T-helper 2 cell (primary cell): Measurements from ENCODE around the gene RIPOR1.
"Not testable (repeated sequence)": the region's sequence is repeated elsewhere in the genome, so short reads cannot be mapped to it uniquely, and the experiment has no call there.

ENCODE experiments used
- DNase-seq, 5 experiments: peaks; one replicate each; pipeline versions ENCODE4 v3.0.0 to v3.0.0-alpha.2; 2012 to 2022
- total RNA-seq, 2 donors: gene quantifications; one replicate each; lab custom pipeline; 2026; lab: John Stamatoyannopoulos, UW

Gene RIPOR1, protein sequence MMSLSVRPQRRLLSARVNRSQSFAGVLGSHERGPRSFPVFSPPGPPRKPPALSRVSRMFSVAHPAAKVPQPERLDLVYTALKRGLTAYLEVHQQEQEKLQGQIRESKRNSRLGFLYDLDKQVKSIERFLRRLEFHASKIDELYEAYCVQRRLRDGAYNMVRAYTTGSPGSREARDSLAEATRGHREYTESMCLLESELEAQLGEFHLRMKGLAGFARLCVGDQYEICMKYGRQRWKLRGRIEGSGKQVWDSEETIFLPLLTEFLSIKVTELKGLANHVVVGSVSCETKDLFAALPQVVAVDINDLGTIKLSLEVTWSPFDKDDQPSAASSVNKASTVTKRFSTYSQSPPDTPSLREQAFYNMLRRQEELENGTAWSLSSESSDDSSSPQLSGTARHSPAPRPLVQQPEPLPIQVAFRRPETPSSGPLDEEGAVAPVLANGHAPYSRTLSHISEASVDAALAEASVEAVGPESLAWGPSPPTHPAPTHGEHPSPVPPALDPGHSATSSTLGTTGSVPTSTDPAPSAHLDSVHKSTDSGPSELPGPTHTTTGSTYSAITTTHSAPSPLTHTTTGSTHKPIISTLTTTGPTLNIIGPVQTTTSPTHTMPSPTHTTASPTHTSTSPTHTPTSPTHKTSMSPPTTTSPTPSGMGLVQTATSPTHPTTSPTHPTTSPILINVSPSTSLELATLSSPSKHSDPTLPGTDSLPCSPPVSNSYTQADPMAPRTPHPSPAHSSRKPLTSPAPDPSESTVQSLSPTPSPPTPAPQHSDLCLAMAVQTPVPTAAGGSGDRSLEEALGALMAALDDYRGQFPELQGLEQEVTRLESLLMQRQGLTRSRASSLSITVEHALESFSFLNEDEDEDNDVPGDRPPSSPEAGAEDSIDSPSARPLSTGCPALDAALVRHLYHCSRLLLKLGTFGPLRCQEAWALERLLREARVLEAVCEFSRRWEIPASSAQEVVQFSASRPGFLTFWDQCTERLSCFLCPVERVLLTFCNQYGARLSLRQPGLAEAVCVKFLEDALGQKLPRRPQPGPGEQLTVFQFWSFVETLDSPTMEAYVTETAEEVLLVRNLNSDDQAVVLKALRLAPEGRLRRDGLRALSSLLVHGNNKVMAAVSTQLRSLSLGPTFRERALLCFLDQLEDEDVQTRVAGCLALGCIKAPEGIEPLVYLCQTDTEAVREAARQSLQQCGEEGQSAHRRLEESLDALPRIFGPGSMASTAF
- total RNA-seq = 8.3 to 12.2 reads per million in 2 donors

- peak in 4 of 5 experiments; percentile 18 to 46 (median 34) for DNase-seq
These were observed at the start of gene RIPOR1 for GRCh38 chr16:67528222-67528869. Gene RIPOR1, plus strand, starts transcription at chr16:67528829. Its CDS starts 9,618 bp downstream, at chr16:67538447.

- DNase-seq = peak; percentile 98
These were observed 47.6 kb upstream of the RIPOR1 start, which contains the start of gene ATP6V0D1 for GRCh38 chr16:67480833-67481560. Gene ATP6V0D1, minus strand, starts transcription at chr16:67481157. Its CDS starts 71 bp downstream, at chr16:67481086.

- peak in 3 of 5 experiments; percentile 5 to 67 (median 37) for DNase-seq
These were observed 46.9 kb upstream of the RIPOR1 start for GRCh38 chr16:67481561-67482232.

- DNase-seq = peak in 1 of 5 experiments; percentile 33
These were observed 46.2 kb upstream of the RIPOR1 start for GRCh38 chr16:67482233-67482924.

- DNase-seq = no peak
These were observed 45.5 kb upstream of the RIPOR1 start, which contains the start of gene AGRP for GRCh38 chr16:67483150-67483549. Gene AGRP, minus strand, starts transcription at chr16:67483547. Its CDS starts 149 bp downstream, at chr16:67483398.

GRCh38 chr16:67483731-67484525 lies 44.7 kb upstream of the RIPOR1 start:
- no peak for DNase-seq

- no peak for DNase-seq
These were observed 41.8 kb upstream of the RIPOR1 start for GRCh38 chr16:67486805-67487204.

GRCh38 chr16:67487561-67487960 lies 41.1 kb upstream of the RIPOR1 start:
- DNase-seq = not testable (repeated sequence)

GRCh38 chr16:67489401-67490083 lies 39.1 kb upstream of the RIPOR1 start:
- DNase-seq = no peak

DNA sequence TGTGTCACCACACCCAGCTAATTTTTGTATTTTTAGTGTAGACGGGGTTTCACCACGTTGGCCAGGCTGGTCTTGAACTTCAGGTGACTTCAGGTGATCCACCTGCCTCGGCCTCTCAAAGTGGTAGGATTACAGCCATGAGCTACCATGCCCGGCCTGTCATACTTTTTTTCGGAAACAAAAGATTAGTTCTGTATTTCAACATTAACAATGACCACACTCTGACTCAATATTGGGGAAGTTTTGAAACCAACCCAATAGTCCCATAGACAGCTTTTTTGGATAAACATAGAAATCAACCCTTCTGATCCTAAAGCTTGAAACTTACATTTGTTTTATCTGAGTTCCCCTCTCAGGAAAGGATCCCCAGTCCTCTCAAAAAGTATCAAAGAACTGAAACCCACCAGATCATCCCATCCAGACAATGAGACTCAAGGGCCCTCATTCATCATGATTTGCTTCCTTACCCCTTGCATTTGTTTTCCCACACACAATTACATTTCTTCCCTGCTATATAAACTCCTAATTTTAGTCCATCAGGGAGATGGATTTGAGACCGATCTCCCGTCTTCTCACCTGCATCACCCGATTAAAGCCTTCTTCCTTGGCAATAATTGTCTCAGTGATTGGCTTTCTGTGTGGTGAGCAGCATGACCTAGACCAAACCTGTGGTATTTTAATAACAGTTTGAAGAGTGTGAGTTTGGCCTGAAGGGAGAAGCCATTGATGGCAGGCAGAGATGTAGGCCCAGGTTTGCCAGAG lies 38.1 kb upstream of the RIPOR1 start:
- DNase-seq = no peak

DNA sequence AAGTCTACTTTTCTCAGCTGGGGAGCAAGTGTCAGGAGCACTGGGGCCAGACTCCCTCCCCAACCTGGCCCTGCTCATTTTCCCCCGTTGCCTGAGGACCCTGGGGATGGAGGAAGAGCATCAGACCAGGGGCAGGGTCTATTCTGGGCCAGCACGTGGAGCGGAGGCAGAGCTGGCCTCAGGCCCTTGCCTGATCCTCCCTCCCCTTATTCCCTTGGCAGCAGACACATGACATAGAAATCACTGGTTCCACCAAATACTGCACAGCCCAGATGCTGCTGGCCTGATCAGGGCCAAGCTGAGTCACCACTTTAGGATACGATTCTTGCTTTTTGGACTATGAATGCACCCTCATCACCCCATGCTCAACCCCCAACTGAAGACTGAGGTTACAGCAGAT lies 29.5 kb upstream of the RIPOR1 start:
- no peak for DNase-seq

DNA sequence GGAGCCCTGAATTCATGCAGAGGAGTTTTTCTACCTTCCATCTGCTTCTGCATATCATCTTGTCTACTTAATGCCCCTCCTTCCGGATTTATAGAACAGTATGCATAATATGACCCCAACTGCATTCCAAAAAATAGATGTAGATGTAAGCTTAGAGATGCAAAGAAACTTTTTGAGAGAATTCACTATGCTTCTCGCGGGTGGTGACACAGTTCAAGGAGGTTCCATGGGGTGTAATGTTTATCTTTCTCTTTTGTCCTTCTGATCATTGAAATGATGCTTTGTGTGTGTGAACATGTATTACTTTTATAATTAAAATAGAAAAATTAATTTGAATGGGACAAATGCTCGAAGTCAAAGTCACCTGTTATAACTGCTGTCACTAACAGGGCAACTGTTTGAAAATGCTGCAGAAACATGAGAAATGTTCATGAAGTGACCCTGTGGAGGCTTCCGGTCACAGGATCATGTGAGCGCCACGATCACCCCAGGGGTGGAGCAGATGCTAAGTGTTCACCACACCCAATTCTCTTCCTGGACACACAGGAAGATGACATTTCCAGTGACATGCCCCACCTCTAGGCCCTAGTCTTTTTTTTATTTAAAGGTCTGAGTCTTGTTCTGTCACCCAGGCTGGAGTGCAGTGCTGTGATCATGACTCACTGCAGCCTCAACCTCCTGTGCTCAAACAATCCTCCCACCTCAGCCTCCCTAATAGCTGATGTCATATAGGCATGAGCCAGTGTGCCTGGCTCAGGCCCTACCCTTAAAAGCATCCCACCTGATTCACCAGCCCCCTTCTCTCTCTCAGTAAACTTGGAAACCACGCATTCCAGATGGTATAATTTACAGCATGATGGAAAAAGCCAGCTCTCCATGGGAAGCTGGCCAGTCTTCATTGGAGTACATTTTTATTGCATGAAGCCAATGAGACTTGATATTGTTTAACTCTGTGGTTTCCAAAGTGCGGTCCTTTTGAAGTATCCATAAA lies 24.3 kb upstream of the RIPOR1 start:
- peak in 2 of 5 experiments; percentile 37 to 85 for DNase-seq

- DNase-seq = no peak
These were observed 22.2 kb upstream of the RIPOR1 start for GRCh38 chr16:67506468-67506867.

DNA sequence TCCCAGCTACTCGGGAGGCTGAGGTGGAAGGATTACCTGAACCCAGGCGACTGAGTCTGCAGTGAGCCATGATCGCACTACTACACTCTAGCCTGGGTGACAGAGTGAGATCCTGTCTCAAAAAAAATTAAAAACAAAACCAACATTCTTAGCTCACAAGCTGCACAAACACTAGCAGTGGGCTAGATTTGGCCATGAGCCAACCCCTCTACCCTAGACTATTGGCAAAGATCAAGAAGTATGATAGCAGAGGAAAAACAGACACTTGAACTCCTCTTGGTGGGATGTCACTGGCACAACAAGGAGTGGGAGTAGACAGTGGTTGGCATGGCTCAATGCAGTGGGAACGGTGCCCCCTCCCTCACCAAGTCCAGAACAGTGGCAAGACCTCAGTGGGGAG lies 19.6 kb upstream of the RIPOR1 start:
- DNase-seq = peak in 1 of 5 experiments; percentile 50

- DNase-seq = not testable (repeated sequence)
These were observed 14.7 kb upstream of the RIPOR1 start for GRCh38 chr16:67513892-67514291.

DNA sequence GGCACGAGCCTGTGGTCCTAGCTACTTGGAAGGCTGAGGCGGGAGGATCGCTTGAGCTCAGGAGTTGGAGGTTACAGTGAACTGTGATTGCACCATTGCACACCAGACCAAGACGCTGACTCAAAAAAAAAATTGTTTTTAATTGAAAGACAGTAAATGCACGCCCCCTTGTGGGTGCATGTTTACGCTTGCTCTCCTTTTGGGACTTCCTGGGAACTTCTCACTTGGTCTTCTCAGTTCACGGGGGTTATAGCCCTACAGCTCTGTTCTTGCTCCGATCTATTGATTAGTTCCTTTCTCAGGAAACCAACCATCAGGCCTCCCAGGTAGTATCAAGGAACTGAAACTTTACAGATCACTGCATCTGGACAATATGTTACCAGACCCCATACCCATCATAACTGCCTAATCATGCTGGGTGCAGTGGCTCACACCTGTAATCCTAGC lies 14.2 kb upstream of the RIPOR1 start:
- DNase-seq = peak; percentile 38 to 89 (median 70)
